GM21576 (cell line): ENCODE data around the gene MUC5AC.

Experiments
- ATAC-seq: cut with Tn5 transposase; IDR thresholded peaks from one replicate; pipeline ENCODE4 v1.9.1; 2021; ENCODE audit warnings: mild to moderate bottlenecking, moderate library complexity; ENCODE audit not compliant: unreplicated experiment

Gene MUC5AC

GRCh38 chr11:1121813-1122663 is 35.7 kb upstream of the MUC5AC start:
- no peak for ATAC-seq

GRCh38 chr11:1122664-1123002 is 35.1 kb upstream of the MUC5AC start:
- no peak for ATAC-seq

GRCh38 chr11:1123970-1124369 is 33.8 kb upstream of the MUC5AC start:
- no peak for ATAC-seq

- no peak for ATAC-seq
Measured at GRCh38 chr11:1125803-1126202, 31.9 kb upstream of the MUC5AC start.

- no peak for ATAC-seq
Measured at GRCh38 chr11:1126491-1126926, 31.2 kb upstream of the MUC5AC start.

- no peak for ATAC-seq
Measured at GRCh38 chr11:1126935-1127663, 30.7 kb upstream of the MUC5AC start.

GRCh38 chr11:1127664-1128162 is 30.0 kb upstream of the MUC5AC start:
- no peak for ATAC-seq

GRCh38 chr11:1128311-1129142 is 29.2 kb upstream of the MUC5AC start:
- no peak for ATAC-seq

GRCh38 chr11:1129143-1129610 is 28.6 kb upstream of the MUC5AC start:
- ATAC-seq = no peak

- no peak for ATAC-seq
Measured at GRCh38 chr11:1129611-1130160, 28.1 kb upstream of the MUC5AC start.

- no peak for ATAC-seq
Measured at GRCh38 chr11:1130276-1131032, 27.3 kb upstream of the MUC5AC start.

GRCh38 chr11:1131033-1131911 is 26.5 kb upstream of the MUC5AC start:
- no peak for ATAC-seq

- ATAC-seq = no peak
Measured at GRCh38 chr11:1134848-1135445, 22.8 kb upstream of the MUC5AC start.

- ATAC-seq = no peak
Measured at GRCh38 chr11:1138097-1138496, 19.7 kb upstream of the MUC5AC start.

GRCh38 chr11:1139441-1140083 is 18.2 kb upstream of the MUC5AC start:
- no peak for ATAC-seq

- ATAC-seq = no peak
Measured at GRCh38 chr11:1140642-1141490, 16.9 kb upstream of the MUC5AC start.

GRCh38 chr11:1146365-1146764 is 11.4 kb upstream of the MUC5AC start:
- ATAC-seq = no peak
